ENCODE data around the gene PCDHB11. TPM values are rescaled to one million over a fixed set of nuclear protein-coding genes. Genes with fewer than 3 reads are reported as not detected.
"Not testable (repeated sequence)": the region's sequence is repeated elsewhere in the genome, so short reads cannot be mapped to it uniquely, and the experiment has no call there.

The PCDHB11 gene
- total and polyA plus RNA-seq, 2 of the 8 experiments (the other 6 are each of a cell fraction or from before 2014, with no cell fraction given), result 0.50 to 0.86 TPM

DNA sequence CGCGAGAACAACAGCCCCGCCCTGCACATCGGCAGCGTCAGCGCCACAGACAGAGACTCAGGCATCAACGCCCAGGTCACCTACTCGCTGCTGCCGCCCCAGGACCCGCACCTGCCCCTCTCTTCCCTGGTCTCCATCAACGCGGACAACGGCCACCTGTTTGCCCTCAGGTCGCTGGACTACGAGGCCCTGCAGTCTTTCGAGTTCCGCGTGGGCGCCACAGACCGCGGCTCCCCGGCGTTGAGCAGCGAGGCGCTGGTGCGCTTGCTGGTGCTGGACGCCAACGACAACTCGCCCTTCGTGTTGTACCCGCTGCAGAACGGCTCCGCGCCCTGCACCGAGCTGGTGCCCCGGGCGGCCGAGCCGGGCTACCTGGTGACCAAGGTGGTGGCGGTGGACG lies 47.8 kb upstream of the PCDHB11 start:
- WGBS, 2 experiments (ENCODE audit: extremely low coverage in 1 of 2, insufficient coverage in 1 of 2, insufficient read length in 1 of 2, insufficient replicate concordance in 2 of 2, low coverage in 1 of 2, low lambda C conversion rate in 2 of 2, missing lambda C conversion rate in 1 of 2), result 95% methylated on average over 26 of the region's 41 CpGs; no CpG with 5 or more reads in 1 of the 2 experiments
- H3K4me1 ChIP-seq (replicated peaks in 1 of 4; ENCODE audit: control insufficient read depth in 3 of 4, insufficient read depth in 4 of 4, low read length in 3 of 4); H2AFZ ChIP-seq (ENCODE audit: low read length); H4K20me1 ChIP-seq (replicated peaks in 1 of 2; ENCODE audit: control insufficient read depth in 1 of 2, insufficient read depth in 2 of 2, low read length in 2 of 2); H2BK120ac ChIP-seq (replicated peaks; ENCODE audit: low read depth, low read length); H2AK5ac ChIP-seq (ENCODE audit: low read depth, low read length); H3K9ac ChIP-seq (replicated peaks in 1 of 4; ENCODE audit: extremely low read depth in 1 of 4, low read depth in 3 of 4, low read length in 3 of 4); H3K4me3 ChIP-seq (ENCODE audit: extremely low read depth in 1 of 4, insufficient read depth in 2 of 4, low read depth in 3 of 4, low read length in 4 of 4); H3K79me2 ChIP-seq (ENCODE audit: control insufficient read depth in 1 of 2, insufficient read depth in 2 of 2, low read length in 2 of 2); H3K27ac ChIP-seq (ENCODE audit: low read depth, low read length); H2BK12ac ChIP-seq (ENCODE audit: low read depth, low read length); H4K5ac ChIP-seq (ENCODE audit: insufficient read length, low read depth, low read length); H4K91ac ChIP-seq (replicated peaks; ENCODE audit: insufficient read length, low read length); H3K27me3 ChIP-seq (replicated peaks in 1 of 4; ENCODE audit: control insufficient read depth in 3 of 4, extremely low read depth in 1 of 4, insufficient read depth in 3 of 4, low read length in 3 of 4); H3K18ac ChIP-seq (ENCODE audit: extremely low read depth, low read length); H3K14ac ChIP-seq (ENCODE audit: insufficient read length); H3K79me1 ChIP-seq (ENCODE audit: low read depth, low read length); FAIRE-seq; H2BK15ac ChIP-seq (ENCODE audit: low read length); POLR2A ChIA-PET (ENCODE audit: partially characterized antibody); H4K8ac ChIP-seq (ENCODE audit: extremely low read depth, insufficient read depth, low read length); DNase-seq (ENCODE audit: low read depth in 1 of 2, low spot score in 2 of 2); H3K4ac ChIP-seq (replicated peaks; ENCODE audit: insufficient read length, low read depth, low read length); H3K23me2 ChIP-seq (ENCODE audit: low read depth, low read length); H3K56ac ChIP-seq (replicated peaks; ENCODE audit: insufficient read length, low read depth, low read length); H3K4me2 ChIP-seq (ENCODE audit: insufficient read depth in 1 of 2, low read depth in 2 of 2, low read length in 2 of 2); H2BK5ac ChIP-seq (ENCODE audit: low read depth, low read length); H3K23ac ChIP-seq (ENCODE audit: insufficient read length); H3K36me3 ChIP-seq (ENCODE audit: control insufficient read depth in 2 of 4, insufficient read depth in 4 of 4, low read length in 3 of 4); H2BK20ac ChIP-seq (ENCODE audit: low read length): not testable (repeated sequence)
- peaks cover 5 to 11% of the 10 kb centered on the region in 2 experiments; a peak in 2 of 4 replicates for H3K9me3 ChIP-seq (ENCODE audit: insufficient read depth in 2 of 2, low read depth in 1 of 2, low read length in 1 of 2)
- CTCF ChIA-PET (ENCODE audit: partially characterized antibody), result interaction anchor here (1.4 kb wide), 1 partner anchor 57 kb away, joined by 3 read pairs; the partner anchor contains the start of gene PCDHB2

DNA sequence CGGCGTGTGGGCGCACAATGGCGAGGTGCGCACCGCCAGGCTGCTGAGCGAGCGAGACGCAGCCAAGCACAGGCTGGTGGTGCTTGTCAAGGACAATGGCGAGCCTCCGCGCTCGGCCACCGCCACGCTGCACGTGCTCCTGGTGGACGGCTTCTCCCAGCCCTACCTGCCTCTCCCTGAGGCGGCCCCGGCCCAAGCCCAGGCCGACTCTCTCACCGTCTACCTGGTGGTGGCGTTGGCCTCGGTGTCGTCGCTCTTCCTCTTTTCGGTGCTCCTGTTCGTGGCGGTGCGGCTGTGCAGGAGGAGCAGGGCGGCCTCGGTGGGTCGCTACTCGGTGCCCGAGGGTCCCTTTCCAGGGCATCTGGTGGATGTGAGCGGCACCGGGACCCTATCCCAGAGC lies 47.3 kb upstream of the PCDHB11 start:
- H3K18ac ChIP-seq (ENCODE audit: extremely low read depth, low read length); H3K56ac ChIP-seq (replicated peaks; ENCODE audit: insufficient read length, low read depth, low read length); H3K79me1 ChIP-seq (ENCODE audit: low read depth, low read length); H3K4me2 ChIP-seq (ENCODE audit: insufficient read depth in 1 of 2, low read depth in 2 of 2, low read length in 2 of 2); H2AK5ac ChIP-seq (ENCODE audit: low read depth, low read length); H2BK12ac ChIP-seq (ENCODE audit: low read depth, low read length); H3K4me1 ChIP-seq (replicated peaks in 1 of 4; ENCODE audit: control insufficient read depth in 3 of 4, insufficient read depth in 4 of 4, low read length in 3 of 4); H3K14ac ChIP-seq (ENCODE audit: insufficient read length); H2BK120ac ChIP-seq (replicated peaks; ENCODE audit: low read depth, low read length); H3K36me3 ChIP-seq (ENCODE audit: control insufficient read depth in 2 of 4, insufficient read depth in 4 of 4, low read length in 3 of 4); H3K9ac ChIP-seq (replicated peaks in 1 of 4; ENCODE audit: extremely low read depth in 1 of 4, low read depth in 3 of 4, low read length in 3 of 4); H3K27me3 ChIP-seq (replicated peaks in 1 of 4; ENCODE audit: control insufficient read depth in 3 of 4, extremely low read depth in 1 of 4, insufficient read depth in 3 of 4, low read length in 3 of 4); H3K4ac ChIP-seq (replicated peaks; ENCODE audit: insufficient read length, low read depth, low read length); H3K23ac ChIP-seq (ENCODE audit: insufficient read length); H3K4me3 ChIP-seq (ENCODE audit: extremely low read depth in 1 of 4, insufficient read depth in 2 of 4, low read depth in 3 of 4, low read length in 4 of 4); H2BK5ac ChIP-seq (ENCODE audit: low read depth, low read length); H3K27ac ChIP-seq (ENCODE audit: low read depth, low read length); H4K5ac ChIP-seq (ENCODE audit: insufficient read length, low read depth, low read length); FAIRE-seq; H4K20me1 ChIP-seq (replicated peaks in 1 of 2; ENCODE audit: control insufficient read depth in 1 of 2, insufficient read depth in 2 of 2, low read length in 2 of 2); POLR2A ChIA-PET (ENCODE audit: partially characterized antibody); H3K23me2 ChIP-seq (ENCODE audit: low read depth, low read length); H2BK20ac ChIP-seq (ENCODE audit: low read length); H3K79me2 ChIP-seq (ENCODE audit: control insufficient read depth in 1 of 2, insufficient read depth in 2 of 2, low read length in 2 of 2); H2AFZ ChIP-seq (ENCODE audit: low read length); H4K91ac ChIP-seq (replicated peaks; ENCODE audit: insufficient read length, low read length); DNase-seq (ENCODE audit: low read depth in 1 of 2, low spot score in 2 of 2); H4K8ac ChIP-seq (ENCODE audit: extremely low read depth, insufficient read depth, low read length); H2BK15ac ChIP-seq (ENCODE audit: low read length): not testable (repeated sequence)
- peaks cover 5 to 11% of the 10 kb centered on the region in 2 experiments; a peak in 2 of 4 replicates for H3K9me3 ChIP-seq (ENCODE audit: insufficient read depth in 2 of 2, low read depth in 1 of 2, low read length in 1 of 2)
- CTCF ChIA-PET (ENCODE audit: partially characterized antibody), result interaction anchor here (0.6 to 5.2 kb wide), 6 partner anchors 13 to 457 kb away, joined by 3 to 48 read pairs (median 6); partner anchors contain the start of genes PCDHB16, PCDHB2 and PCDHB5
- WGBS, 2 experiments (ENCODE audit: extremely low coverage in 1 of 2, insufficient coverage in 1 of 2, insufficient read length in 1 of 2, insufficient replicate concordance in 2 of 2, low coverage in 1 of 2, low lambda C conversion rate in 2 of 2, missing lambda C conversion rate in 1 of 2), result 96% methylated on average over 8 of the region's 36 CpGs; no CpG with 5 or more reads in 1 of the 2 experiments
